Measurements from ENCODE around the gene CKM.

GRCh38 chr19:45298264-45298663 is 24.4 kb downstream of the CKM start:
- TF ChIP-seq CTCF (IDR thresholded peaks at IDR 0.05; ENCODE audit: low read length) (no peak), EZH2 (IDR thresholded peaks at IDR 0.05; ENCODE audit: borderline replicate concordance, low read length) (no peak)
